ENCODE data around the gene PHACTR3. TPM values are rescaled to one million over a fixed set of nuclear protein-coding genes. Genes with fewer than 3 reads are reported as not detected.

Gene PHACTR3
- total RNA-seq, 1 experiment from 2014 or later = 30.6 TPM

GRCh38 chr20:59571151-59571550 lies 33.2 kb upstream of the PHACTR3 start:
- Histone ChIP-seq H3K36me3 (ENCODE audit: low read depth, low read length) (no peaks in the 10 kb centered on the region), H3K9me3 (ENCODE audit: low read length) (no peaks in the 10 kb centered on the region), H3K79me2 (ENCODE audit: low read length) (no peaks in the 10 kb centered on the region), H3K4me3 (ENCODE audit: low read length) (no peak overlapping the region), H3F3A (ENCODE audit: low read length, unreplicated experiment) (no peaks in the 10 kb centered on the region), H3K27ac (ENCODE audit: low read length) (no peak overlapping the region), H3K9me2 (replicated peaks; ENCODE audit: low read length) (no peaks in the 10 kb centered on the region), H4K20me1 (ENCODE audit: low read length) (no peaks in the 10 kb centered on the region), H3K27me3 (ENCODE audit: low read length) (peaks cover 36% of the 10 kb centered on the region), H3K4me1 (ENCODE audit: insufficient read depth, low read length) (no peaks in the 10 kb centered on the region), H3K4me2 (ENCODE audit: low read length) (no peak overlapping the region), H2AFZ (ENCODE audit: low read length) (no peak overlapping the region), H3K9ac (ENCODE audit: low read length) (no peak overlapping the region)
- intact Hi-C loops (cut with micrococcal nuclease) = no loop called here
- TF ChIP-seq EZH2phosphoT487 (IDR thresholded peaks at IDR 0.05; ENCODE audit: borderline replicate concordance, low read length) (no peak), CTCF (conservative IDR thresholded peaks at IDR 0.05; ENCODE audit: low read depth, low read length) (no peak), EZH2 (IDR thresholded peaks at IDR 0.05; ENCODE audit: low read length, unreplicated experiment) (no peak)
- ChIA-PET CTCF (no interaction called here), POLR2A (ENCODE audit: unreplicated experiment) (no interaction called here)
- BruUV-seq (replicated peaks) = no TSS peak
- ATAC-seq = no peak
- DNase-seq = no peak

GRCh38 chr20:59571551-59572314 lies 32.6 kb upstream of the PHACTR3 start:
- peak; percentile 50 for DNase-seq
- no peak overlapping the region for H3K27ac ChIP-seq (ENCODE audit: low read length)
- no peak for TF ChIP-seq EZH2phosphoT487 (IDR thresholded peaks at IDR 0.05; ENCODE audit: borderline replicate concordance, low read length)
- TF ChIP-seq CTCF (conservative IDR thresholded peaks at IDR 0.05; ENCODE audit: low read depth, low read length) = peak; percentile 95

GRCh38 chr20:59572515-59572914 lies 31.8 kb upstream of the PHACTR3 start:
- DNase-seq (no peak), ATAC-seq (no peak)
- Histone ChIP-seq H3K4me1 (ENCODE audit: insufficient read depth, low read length) (no peaks in the 10 kb centered on the region), H2AFZ (ENCODE audit: low read length) (no peak overlapping the region), H3F3A (ENCODE audit: low read length, unreplicated experiment) (no peaks in the 10 kb centered on the region), H3K4me2 (ENCODE audit: low read length) (no peak overlapping the region), H3K27ac (ENCODE audit: low read length) (no peak overlapping the region), H3K27me3 (ENCODE audit: low read length) (peaks cover 39% of the 10 kb centered on the region), H3K4me3 (ENCODE audit: low read length) (no peak overlapping the region), H4K20me1 (ENCODE audit: low read length) (no peaks in the 10 kb centered on the region), H3K9me2 (replicated peaks; ENCODE audit: low read length) (no peaks in the 10 kb centered on the region), H3K79me2 (ENCODE audit: low read length) (no peaks in the 10 kb centered on the region), H3K9ac (ENCODE audit: low read length) (no peak overlapping the region), H3K9me3 (ENCODE audit: low read length) (no peaks in the 10 kb centered on the region), H3K36me3 (ENCODE audit: low read depth, low read length) (no peaks in the 10 kb centered on the region)
- no peak for TF ChIP-seq EZH2phosphoT487 (IDR thresholded peaks at IDR 0.05; ENCODE audit: borderline replicate concordance, low read length)
- TF ChIP-seq CTCF (conservative IDR thresholded peaks at IDR 0.05; ENCODE audit: low read depth, low read length) = no peak
- TF ChIP-seq EZH2 (IDR thresholded peaks at IDR 0.05; ENCODE audit: low read length, unreplicated experiment) = no peak
- POLR2A ChIA-PET (ENCODE audit: unreplicated experiment) = no interaction called here
- intact Hi-C loops (cut with micrococcal nuclease) = no loop called here
- BruUV-seq (replicated peaks) = no TSS peak
- CTCF ChIA-PET = no interaction called here

More at GRCh38 chr20:59571551-59572314, 32.6 kb upstream of the PHACTR3 start:
- Histone ChIP-seq H3K9me2 (replicated peaks; ENCODE audit: low read length) (no peaks in the 10 kb centered on the region), H3K4me2 (ENCODE audit: low read length) (peak overlapping the region; percentile 57; the same call in 1 of the 2 replicates), H3K79me2 (ENCODE audit: low read length) (no peaks in the 10 kb centered on the region), H3K9ac (ENCODE audit: low read length) (no peak overlapping the region), H2AFZ (ENCODE audit: low read length) (no peak overlapping the region), H3K27me3 (ENCODE audit: low read length) (peaks cover 41% of the 10 kb centered on the region), H3K4me3 (ENCODE audit: low read length) (no peak overlapping the region), H4K20me1 (ENCODE audit: low read length) (no peaks in the 10 kb centered on the region), H3F3A (ENCODE audit: low read length, unreplicated experiment) (no peaks in the 10 kb centered on the region), H3K4me1 (ENCODE audit: insufficient read depth, low read length) (no peaks in the 10 kb centered on the region), H3K9me3 (ENCODE audit: low read length) (no peaks in the 10 kb centered on the region), H3K36me3 (ENCODE audit: low read depth, low read length) (no peaks in the 10 kb centered on the region)
- peak; percentile 78 for ATAC-seq
- intact Hi-C loops (cut with micrococcal nuclease) = no loop called here
- BruUV-seq (replicated peaks) = no TSS peak
- ChIA-PET CTCF (interaction anchor here (0.6 to 0.7 kb wide), 2 partner anchors 211 to 553 kb away, joined by 3 read pairs; no protein-coding TSS in a partner anchor), POLR2A (ENCODE audit: unreplicated experiment) (no interaction called here)
